ENCODE results near the gene MRPS5. TPM values are rescaled to one million over a fixed set of nuclear protein-coding genes. Genes with fewer than 3 reads are reported as not detected.

The MRPS5 gene
- total RNA-seq (2014; rRNA removed), result 107 and 136 TPM in 2 replicates
- Bru-seq, nascent RNA, result percentile 84 among the genes with signal in this experiment
- percentile 85 among the genes with signal in this experiment for BruChase-seq, experiment 1, labeled RNA remaining after a 6-hour chase
- percentile 85 among the genes with signal in this experiment for BruChase-seq, experiment 2, labeled RNA remaining after a 2-hour chase
- long read RNA-seq, transcript MRPS5-201 (12 exons, 1,652 nt), result major isoform, 73 of 110 reads
- long read RNA-seq, partial matches to known transcripts, result 15 of 110 reads
- long read RNA-seq, other reads (novel, unspliced or antisense), result 19 of 110 reads

GRCh38 chr2:95121407-95122196, at the start of gene MRPS5:
TSS of gene MRPS5 (minus strand) at chr2:95121808. CDS start at chr2:95121791, 17 bp downstream.
- Histone ChIP-seq H3K9ac (ENCODE audit: low read length) (peak within 1 kb of the TSS; percentile 99), H3F3A (ENCODE audit: low read length, unreplicated experiment) (no peaks in the 10 kb centered on the region), H3K27ac (ENCODE audit: low read length) (peak within 1 kb of the TSS; percentile 81), H3K27me3 (ENCODE audit: low read length) (no peaks in the 10 kb centered on the region), H3K4me3 (ENCODE audit: low read length) (peak within 1 kb of the TSS; percentile 88), H4K20me1 (ENCODE audit: low read length) (peaks cover 11% of the 10 kb centered on the region; the same call in 1 of the 2 replicates), H3K4me2 (ENCODE audit: low read length) (peak within 1 kb of the TSS; percentile 99), H3K4me1 (ENCODE audit: insufficient read depth, low read length) (peaks cover 25% of the 10 kb centered on the region), H3K36me3 (ENCODE audit: low read depth, low read length) (peaks cover 8% of the 10 kb centered on the region), H3K9me3 (ENCODE audit: low read length) (no peaks in the 10 kb centered on the region), H2AFZ (ENCODE audit: low read length) (peak within 1 kb of the TSS; percentile 98), H3K9me2 (replicated peaks; ENCODE audit: low read length) (no peaks in the 10 kb centered on the region), H3K79me2 (ENCODE audit: low read length) (peaks cover 49% of the 10 kb centered on the region)
- POLR2A ChIA-PET (ENCODE audit: unreplicated experiment), result interaction anchor here (0.6 to 1.1 kb wide), 3 partner anchors 43 to 65 kb away, joined by 3 to 6 read pairs (median 4); no protein-coding TSS in a partner anchor
- ATAC-seq, result peak; percentile 92
- no TSS peak for BruUV-seq (replicated peaks)
- CTCF ChIA-PET, result no interaction called here
- no peak for TF ChIP-seq CTCF (conservative IDR thresholded peaks at IDR 0.05; ENCODE audit: low read depth, low read length)
- TF ChIP-seq EZH2phosphoT487 (IDR thresholded peaks at IDR 0.05; ENCODE audit: borderline replicate concordance, low read length), result no peak
- no peak for TF ChIP-seq EZH2 (IDR thresholded peaks at IDR 0.05; ENCODE audit: low read length, unreplicated experiment)
- DNase-seq, result peak; percentile 79
- intact Hi-C loops (cut with micrococcal nuclease), result no loop called here

- no peak for TF ChIP-seq CTCF (conservative IDR thresholded peaks at IDR 0.05; ENCODE audit: low read depth, low read length)
- TF ChIP-seq EZH2 (IDR thresholded peaks at IDR 0.05; ENCODE audit: low read length, unreplicated experiment), result no peak
- no peak for TF ChIP-seq EZH2phosphoT487 (IDR thresholded peaks at IDR 0.05; ENCODE audit: borderline replicate concordance, low read length)
- H3K79me2 ChIP-seq (ENCODE audit: low read length), result peaks cover 44% of the 10 kb centered on the region
- POLR2A ChIA-PET (ENCODE audit: unreplicated experiment), result interaction anchor here (1.0 kb wide), 1 partner anchor 44 kb away, joined by 6 read pairs; the partner anchor contains the start of gene MRPS5
- ATAC-seq, result peak; percentile 5
- H3F3A ChIP-seq (ENCODE audit: low read length, unreplicated experiment), result no peaks in the 10 kb centered on the region
- no peaks in the 10 kb centered on the region for H4K20me1 ChIP-seq (ENCODE audit: low read length)
- DNase-seq, result no peak
- H3K36me3 ChIP-seq (ENCODE audit: low read depth, low read length), result no peaks in the 10 kb centered on the region
- peak overlapping the region; percentile 89 for H3K4me3 ChIP-seq (ENCODE audit: low read length)
- H3K27ac ChIP-seq (ENCODE audit: low read length), result no peak overlapping the region
- no peaks in the 10 kb centered on the region for H3K9me3 ChIP-seq (ENCODE audit: low read length)
- peaks cover 17% of the 10 kb centered on the region for H3K4me1 ChIP-seq (ENCODE audit: insufficient read depth, low read length)
- H3K27me3 ChIP-seq (ENCODE audit: low read length), result no peaks in the 10 kb centered on the region
- CTCF ChIA-PET, result no interaction called here
- intact Hi-C loops (cut with micrococcal nuclease), result no loop called here
- peak overlapping the region; percentile 94 for H2AFZ ChIP-seq (ENCODE audit: low read length)
- H3K4me2 ChIP-seq (ENCODE audit: low read length), result peak overlapping the region; percentile 95
- H3K9ac ChIP-seq (ENCODE audit: low read length), result peak overlapping the region; percentile 95
- TSS peak; percentile 88 for BruUV-seq (replicated peaks)
- H3K9me2 ChIP-seq (replicated peaks; ENCODE audit: low read length), result no peaks in the 10 kb centered on the region
Observed at GRCh38 chr2:95166065-95166763, 44.6 kb upstream of the MRPS5 start.
